Endothelial cell of umbilical vein (primary cell): ENCODE data around the gene PITPNM1. TPM values are rescaled to one million over a fixed set of nuclear protein-coding genes. Genes with fewer than 3 reads are reported as not detected.

Experiments
- BruUV-seq: library from RNA; stranded (reverse); fragments of 400-500 nt; replicated peaks from 2 replicates; lab custom pipeline; 2021; lab: Mats Ljungman, UMichigan
- CTCF ChIA-PET: fragments of 300-600, 350-600 bp; sonication (Branson Sonifier 250); formaldehyde crosslinking; loops from one replicate; lab custom pipeline; 2021; ENCODE audit warnings: antibody characterized with exemption, inconsistent platforms; lab: Charles Lee
- POLR2A ChIA-PET: fragments of 300-600, 350-600 bp; sonication (Branson Sonifier 250); formaldehyde crosslinking; loops from one replicate; lab custom pipeline; 2021; ENCODE audit warnings: antibody characterized with exemption, inconsistent platforms; lab: Charles Lee
- DNase-seq: peaks from one replicate; pipeline ENCODE4 v3.0.0-alpha.2; 2011; ENCODE audit warnings: low read depth, low spot score
- FAIRE-seq: peaks from 2 replicates; lab custom pipeline; 2011; peaks lifted over from hg19 to GRCh38; lab: Jason Lieb, UNC
- H2AFZ ChIP-seq: 2 replicates; pipeline ENCODE4 v1.6.0; 2012; ENCODE audit warnings: low read depth, low read length, control low read depth, inconsistent platforms
- H3K27ac ChIP-seq: 2 replicates; pipeline ENCODE4 v1.5.1; 2011; ENCODE audit warnings: low read depth, mild to moderate bottlenecking, control low read depth, low read length, moderate library complexity; ENCODE audit not compliant: insufficient read depth
- H3K27me3 ChIP-seq, 2 experiments: 2 replicates each; pipeline versions ENCODE4 v1.6.0 to v1.6.1; 2011; ENCODE audit warnings: low read length in 2 of 2, mixed read lengths in 1 of 2; ENCODE audit not compliant: control insufficient read depth in 2 of 2, insufficient read depth in 2 of 2
- H3K36me3 ChIP-seq, 2 experiments: 2 replicates in 1 of 2; 3 replicates in 1 of 2; pipeline ENCODE4 v1.5.1; 2011; ENCODE audit warnings: low read length in 2 of 2, mild to moderate bottlenecking in 1 of 2, moderate library complexity in 1 of 2; ENCODE audit not compliant: control insufficient read depth in 2 of 2, insufficient read depth in 2 of 2; ENCODE audit errors: extremely low read depth in 1 of 2
- H3K4me1 ChIP-seq: 3 replicates; pipeline ENCODE4 v1.5.1; 2011; ENCODE audit warnings: mild to moderate bottlenecking, low read length; ENCODE audit not compliant: control insufficient read depth, insufficient read depth; ENCODE audit errors: extremely low read depth
- H3K4me2 ChIP-seq: 2 replicates; pipeline ENCODE4 v1.6.1; 2011; ENCODE audit warnings: low read length, control low read depth, mixed read lengths; ENCODE audit not compliant: insufficient read depth
- H3K4me3 ChIP-seq, 3 experiments: fragments of 200-600 bp in 1 of 3; sonication (generic), shearing (Covaris generic) in 1 of 3; replicated peaks in 1 of 3; 2 replicates each; pipeline ENCODE4 v1.5.1; 2011 to 2016; ENCODE audit warnings: control low read depth in 3 of 3, low read length in 3 of 3, mild to moderate bottlenecking in 2 of 3, inconsistent platforms in 1 of 3, low read depth in 1 of 3, moderate library complexity in 1 of 3; ENCODE audit not compliant: insufficient read depth in 1 of 3
- H3K79me2 ChIP-seq: 2 replicates; pipeline ENCODE4 v1.6.0; 2012; ENCODE audit warnings: low read length, inconsistent platforms; ENCODE audit not compliant: control insufficient read depth, insufficient read depth
- H3K9ac ChIP-seq: replicated peaks from 2 replicates; pipeline ENCODE3; 2011; ENCODE audit warnings: low read length, control low read depth; ENCODE audit not compliant: insufficient read depth; ENCODE audit errors: extremely low read depth
- H3K9me1 ChIP-seq: replicated peaks from 3 replicates; pipeline ENCODE4 v1.6.0; 2011; ENCODE audit warnings: mild to moderate bottlenecking, low read length; ENCODE audit not compliant: control insufficient read depth, insufficient read depth; ENCODE audit errors: extremely low read depth
- H3K9me3 ChIP-seq: replicated peaks from 2 replicates; pipeline ENCODE4 v1.5.1; 2012; ENCODE audit warnings: low read length, inconsistent platforms; ENCODE audit not compliant: control insufficient read depth, insufficient read depth
- H4K20me1 ChIP-seq: replicated peaks from 2 replicates; pipeline ENCODE3; 2011; ENCODE audit warnings: mild to moderate bottlenecking, low read length; ENCODE audit not compliant: control insufficient read depth, insufficient read depth; ENCODE audit errors: extremely low read depth
- CTCF ChIP-seq, 2 donors: IDR thresholded peaks; 1 replicate in 1 of 2; 2 replicates in 1 of 2; pipeline ENCODE4 v1.5.1; 2011; ENCODE audit warnings: low read length in 2 of 2, mild to moderate bottlenecking in 2 of 2, moderate library complexity in 2 of 2, control low read depth in 1 of 2, inconsistent platforms in 1 of 2, low read depth in 1 of 2; ENCODE audit not compliant: insufficient read depth in 1 of 2; ENCODE audit errors: extremely low read depth in 1 of 2
- EZH2 ChIP-seq: IDR thresholded peaks from 2 replicates; pipeline ENCODE4 v1.6.1; 2012; ENCODE audit warnings: borderline replicate concordance, low read depth, mild to moderate bottlenecking, moderate library complexity, low read length, inconsistent platforms; ENCODE audit not compliant: severe bottlenecking
- FOS ChIP-seq: IDR thresholded peaks from 2 replicates; pipeline ENCODE4 v1.6.1; 2011; ENCODE audit warnings: mild to moderate bottlenecking, low read length, moderate library complexity, borderline replicate concordance; ENCODE audit not compliant: insufficient read depth
- GATA2 ChIP-seq: IDR thresholded peaks from 2 replicates; pipeline ENCODE4 v1.7.0; 2011; ENCODE audit warnings: low read depth, mild to moderate bottlenecking, moderate library complexity, mixed read lengths, low read length; ENCODE audit not compliant: insufficient read length, insufficient read depth
- JUN ChIP-seq: IDR thresholded peaks from 2 replicates; pipeline ENCODE4 v1.6.1; 2011; ENCODE audit warnings: borderline replicate concordance, low read depth; ENCODE audit not compliant: insufficient read length, insufficient read depth
- MAX ChIP-seq: IDR thresholded peaks from 2 replicates; pipeline ENCODE4 v1.6.1; 2011; ENCODE audit not compliant: insufficient read depth, insufficient read length
- MYC ChIP-seq: IDR thresholded peaks from one replicate; pipeline ENCODE4 v1.6.1; 2011; ENCODE audit warnings: mild to moderate bottlenecking, low read depth, low read length
- POLR2A ChIP-seq: IDR thresholded peaks from 2 replicates; pipeline ENCODE4 v1.6.1; 2012; ENCODE audit warnings: low read depth, mild to moderate bottlenecking, control low read depth, low read length
- POLR2AphosphoS5 ChIP-seq: IDR thresholded peaks from 2 replicates; pipeline ENCODE4 v1.6.1; 2012; ENCODE audit warnings: low read depth, mild to moderate bottlenecking, control low read depth, low read length, moderate library complexity; ENCODE audit not compliant: insufficient read depth
- dilution Hi-C: fragments of 300-500 bp; cut with MboI; formaldehyde crosslinking; loops from one replicate; pipeline ENCODE4 v1.15.0; 2019; ENCODE audit warnings: low sequenced_read_pairs; ENCODE audit not compliant: extremely low pct_ligation_motif_present
- intact Hi-C: fragments of 100-400 bp; cut with micrococcal nuclease; formaldehyde crosslinking; loops from one replicate; pipeline ENCODE4 v1.10.0; 2022
- polyA plus RNA-seq, 4 experiments: library from polyadenylated mRNA; depleted of rRNA in 3 of 4; stranded (reverse) in 3 of 4; unstranded in 1 of 4; fragments of >200 nt; gene quantifications; 2 replicates each; pipeline versions ENCODE4 v1.2.1 to v1.2.3, GENCODE V29; 2011 to 2012; ENCODE audit warnings: missing spikeins in 1 of 4
- total RNA-seq: library from RNA; stranded (reverse); gene quantifications from 2 replicates; pipeline ENCODE4 v1.2.3, GENCODE V29; 2021

The PITPNM1 gene
- total and polyA plus RNA-seq, 2 donors (not counting 3 experiments of a cell fraction or from before 2014, with no cell fraction given) = 16.5 to 26.4 TPM

- Histone ChIP-seq H3K36me3 (no peaks in the 10 kb centered on the region), H3K27ac (no peak within 1 kb of the TSS), H3K9me1 (no peaks in the 10 kb centered on the region), H3K4me1 (no peaks in the 10 kb centered on the region), H3K27me3 (peaks cover 0 to 3% of the 10 kb centered on the region in 2 experiments), H3K9me3 (no peaks in the 10 kb centered on the region), H3K4me2 (no peak within 1 kb of the TSS), H2AFZ (no peak within 1 kb of the TSS), H3K9ac (no peak within 1 kb of the TSS), H3K4me3 (no peak within 1 kb of the TSS), H4K20me1 (no peaks in the 10 kb centered on the region), H3K79me2 (no peaks in the 10 kb centered on the region)
- TF ChIP-seq POLR2A = no peak
- TF ChIP-seq EZH2 = no peak
- TF ChIP-seq JUN = no peak
- TF ChIP-seq GATA2 = no peak
- TF ChIP-seq MYC = no peak
- TF ChIP-seq POLR2AphosphoS5 = no peak
- TF ChIP-seq CTCF (IDR thresholded peaks at IDR 0.05; ENCODE audit: extremely low read depth in 1 of 2, insufficient read depth in 1 of 2, low read depth in 1 of 2, low read length in 2 of 2) = no peak
- TF ChIP-seq FOS = no peak
- TF ChIP-seq MAX = no peak
- intact Hi-C loops = no loop called here
- ChIA-PET CTCF (no interaction called here), POLR2A (no interaction called here)
- BruUV-seq = no TSS peak
- DNase-seq (no peak), FAIRE-seq (no peak)
- dilution Hi-C loops = no loop called here
Measured at GRCh38 chr11:67522844-67523555, 17.8 kb upstream of the PITPNM1 start, which contains the start of gene CABP2. CABP2 (minus strand) TSS chr11:67523446; CDS start chr11:67523326, 120 bp downstream.
